Activated CD4-positive, alpha-beta T cell treated with anti-CD3 and anti-CD28 coated beads, Interleukin-2, amount 50 U/mL, for 1 hour (primary cell): Measurements from ENCODE around the gene VAX1.
"Not testable (repeated sequence)": the region's sequence is repeated elsewhere in the genome, so short reads cannot be mapped to it uniquely, and the experiment has no call there.

ENCODE experiments used
- DNase-seq: peaks from one replicate; pipeline ENCODE4 v3.0.0-alpha.2; 2020

The VAX1 gene

GRCh38 chr10:117137911-117138642, at the start of gene VAX1:
VAX1 (minus strand) TSS chr10:117138270; CDS start chr10:117138056, 214 bp downstream.
- no peak for DNase-seq

GRCh38 chr10:117186832-117187615, 49.0 kb upstream of the VAX1 start:
- DNase-seq = no peak

GRCh38 chr10:117185817-117186216, 47.7 kb upstream of the VAX1 start:
- not testable (repeated sequence) for DNase-seq

- DNase-seq = no peak
Observed at GRCh38 chr10:117184821-117185220, 46.8 kb upstream of the VAX1 start.

DNA sequence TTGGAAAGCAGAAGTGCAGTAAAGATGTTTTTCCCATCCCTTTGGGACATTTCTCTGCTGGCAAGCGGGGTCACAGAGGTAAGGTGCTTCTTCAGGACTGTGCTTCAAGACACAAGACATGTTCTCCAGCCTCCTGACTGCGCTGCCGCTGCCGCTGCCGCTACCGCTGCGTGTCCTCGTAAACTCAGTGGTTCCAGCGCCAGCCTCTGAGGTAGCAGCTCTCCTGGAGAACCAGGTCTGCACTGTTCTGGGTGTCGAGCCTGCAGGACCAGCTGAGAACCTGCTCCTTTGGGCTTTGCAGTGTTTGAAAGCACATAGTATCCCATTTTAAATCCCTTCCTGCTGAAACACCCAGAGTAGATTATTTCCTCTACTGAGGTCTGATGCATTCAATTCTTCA, 46.2 kb upstream of the VAX1 start:
- no peak for DNase-seq

DNA sequence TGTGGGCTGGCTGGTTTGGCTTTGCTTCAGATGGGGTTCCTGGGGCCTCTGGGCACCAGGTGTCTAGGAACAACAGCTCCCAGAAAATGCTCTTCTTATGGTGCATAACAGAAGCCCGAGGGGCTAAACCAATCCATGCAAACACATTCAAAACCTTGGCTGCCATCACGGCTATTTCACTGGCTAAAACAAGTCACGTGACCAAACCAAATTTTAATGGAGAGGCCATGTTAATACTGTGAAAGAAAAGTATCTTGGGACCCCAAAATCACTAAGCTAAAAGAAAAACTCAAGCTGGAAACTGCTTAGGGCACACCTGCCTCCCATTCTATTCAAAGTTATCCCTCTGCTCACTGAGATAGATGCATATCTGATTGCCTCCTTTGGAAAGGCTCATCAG, 40.1 kb upstream of the VAX1 start:
- DNase-seq = no peak

- DNase-seq = peak; percentile 75
Observed at GRCh38 chr10:117175901-117176534, 37.9 kb upstream of the VAX1 start.

DNA sequence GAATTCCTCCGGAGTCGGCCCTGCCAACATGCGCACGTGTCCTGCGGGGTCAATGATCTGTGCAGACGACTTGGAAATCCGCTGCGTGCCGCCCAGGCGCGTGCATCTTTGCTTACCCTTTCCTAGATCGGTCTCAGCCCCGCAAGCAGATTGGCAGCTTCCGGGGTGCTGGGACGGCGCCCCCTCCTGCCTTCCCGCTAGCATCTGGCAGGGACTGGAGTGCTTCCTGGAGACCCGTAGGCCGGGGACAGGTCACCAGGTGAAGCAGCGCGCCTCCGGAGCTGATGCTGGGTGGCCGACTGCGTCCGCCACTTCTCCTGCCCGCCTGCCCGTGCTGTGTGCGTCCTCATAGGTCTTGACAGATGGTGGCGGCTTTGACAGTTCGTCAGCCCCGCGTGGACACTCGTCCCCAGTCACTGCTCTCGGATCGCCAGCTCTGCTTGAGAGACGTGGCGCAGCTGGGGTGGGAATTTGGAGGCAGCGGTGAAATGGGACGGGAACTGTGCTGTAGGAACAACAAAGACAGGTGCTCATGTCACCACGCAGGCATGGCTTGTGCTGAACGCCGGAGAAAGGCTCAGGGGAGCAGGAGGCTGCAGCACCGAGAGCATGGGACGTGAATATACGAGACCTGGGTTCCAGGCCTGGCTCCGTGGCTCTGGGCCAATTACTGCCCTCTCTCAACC, 37.3 kb upstream of the VAX1 start:
- DNase-seq = peak; percentile 11

- peak; percentile 81 for DNase-seq
Observed at GRCh38 chr10:117174439-117175214, 36.6 kb upstream of the VAX1 start.

DNA sequence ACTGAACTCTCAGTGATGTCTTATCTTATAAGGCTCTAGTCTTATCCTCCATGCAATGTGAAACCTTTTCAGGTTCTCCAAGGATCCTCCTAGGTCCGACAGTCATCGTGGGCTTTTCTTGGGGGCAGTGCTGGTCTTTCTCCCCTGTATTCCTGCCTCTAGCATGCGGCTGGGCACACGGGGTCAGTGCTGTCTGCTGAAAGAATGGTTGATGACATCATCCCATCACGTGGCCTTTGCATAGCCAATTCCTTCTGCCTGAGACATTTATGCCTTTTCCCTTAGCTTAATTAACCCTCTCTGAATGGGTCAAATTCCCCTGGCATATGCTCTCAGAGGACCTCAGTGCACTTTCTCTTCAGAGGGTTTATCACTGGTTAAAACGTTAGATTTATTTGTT, 32.2 kb upstream of the VAX1 start:
- DNase-seq = no peak

DNA sequence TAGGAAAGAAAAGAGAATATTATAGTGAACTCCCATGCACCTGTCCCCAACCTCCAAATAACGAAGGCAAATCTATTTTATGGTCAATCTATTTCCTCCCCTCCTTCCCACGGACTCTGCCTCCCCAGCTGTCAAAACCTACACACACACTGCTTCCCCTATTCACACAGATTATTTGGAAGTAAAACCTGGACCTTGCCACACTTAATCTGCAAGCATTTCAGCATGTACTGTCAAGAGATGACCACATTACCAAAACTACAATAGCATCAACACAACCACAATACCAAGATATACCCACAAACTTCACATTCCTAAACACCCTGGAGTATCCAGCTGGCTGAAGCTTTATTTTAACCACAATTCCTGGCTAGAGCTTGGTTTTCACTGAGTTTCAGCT, 31.4 kb upstream of the VAX1 start:
- DNase-seq = no peak

DNA sequence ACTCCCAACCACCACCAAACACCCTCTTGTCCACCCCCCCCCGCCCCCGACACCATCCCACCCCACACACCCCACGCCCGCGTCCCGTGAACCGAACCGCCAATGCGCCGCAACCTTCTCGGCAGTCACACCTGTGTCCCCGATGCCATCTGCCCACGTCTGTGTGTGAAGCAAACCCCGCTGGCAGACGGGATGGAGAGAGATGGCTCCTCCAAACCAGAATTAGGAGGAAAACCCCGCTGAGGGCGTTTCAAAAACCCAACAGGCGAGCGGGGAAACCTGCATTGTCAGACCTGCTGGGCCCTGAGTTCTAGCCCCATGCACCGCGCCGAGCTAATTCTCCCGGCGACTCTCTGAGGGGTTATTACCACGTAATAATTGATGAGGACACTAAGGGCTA, 30.7 kb upstream of the VAX1 start:
- DNase-seq = no peak

GRCh38 chr10:117167789-117168674, 30.0 kb upstream of the VAX1 start:
- DNase-seq = peak; percentile 60

DNA sequence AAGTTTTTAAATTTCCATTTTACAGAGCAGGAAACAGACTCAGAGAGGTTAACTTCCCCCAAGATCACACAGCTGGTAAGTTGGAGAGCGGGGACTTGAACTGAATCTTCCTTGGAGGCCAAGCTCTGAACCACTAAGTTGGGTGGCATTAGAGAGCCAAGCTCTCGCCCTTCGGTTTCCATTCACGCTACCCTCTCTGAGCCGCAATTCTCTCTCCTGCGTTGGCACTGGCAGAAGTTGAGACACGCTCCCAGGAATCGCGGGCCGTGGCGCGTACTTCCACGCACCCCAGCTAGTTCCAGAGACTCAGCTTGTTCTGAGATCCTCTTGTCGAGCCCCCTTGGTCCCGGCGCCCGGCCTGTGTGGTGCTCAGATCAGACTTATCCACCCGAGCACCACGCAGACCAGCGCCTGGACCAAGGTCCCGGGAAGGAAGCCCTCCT, 29.3 kb upstream of the VAX1 start:
- no peak for DNase-seq

DNA sequence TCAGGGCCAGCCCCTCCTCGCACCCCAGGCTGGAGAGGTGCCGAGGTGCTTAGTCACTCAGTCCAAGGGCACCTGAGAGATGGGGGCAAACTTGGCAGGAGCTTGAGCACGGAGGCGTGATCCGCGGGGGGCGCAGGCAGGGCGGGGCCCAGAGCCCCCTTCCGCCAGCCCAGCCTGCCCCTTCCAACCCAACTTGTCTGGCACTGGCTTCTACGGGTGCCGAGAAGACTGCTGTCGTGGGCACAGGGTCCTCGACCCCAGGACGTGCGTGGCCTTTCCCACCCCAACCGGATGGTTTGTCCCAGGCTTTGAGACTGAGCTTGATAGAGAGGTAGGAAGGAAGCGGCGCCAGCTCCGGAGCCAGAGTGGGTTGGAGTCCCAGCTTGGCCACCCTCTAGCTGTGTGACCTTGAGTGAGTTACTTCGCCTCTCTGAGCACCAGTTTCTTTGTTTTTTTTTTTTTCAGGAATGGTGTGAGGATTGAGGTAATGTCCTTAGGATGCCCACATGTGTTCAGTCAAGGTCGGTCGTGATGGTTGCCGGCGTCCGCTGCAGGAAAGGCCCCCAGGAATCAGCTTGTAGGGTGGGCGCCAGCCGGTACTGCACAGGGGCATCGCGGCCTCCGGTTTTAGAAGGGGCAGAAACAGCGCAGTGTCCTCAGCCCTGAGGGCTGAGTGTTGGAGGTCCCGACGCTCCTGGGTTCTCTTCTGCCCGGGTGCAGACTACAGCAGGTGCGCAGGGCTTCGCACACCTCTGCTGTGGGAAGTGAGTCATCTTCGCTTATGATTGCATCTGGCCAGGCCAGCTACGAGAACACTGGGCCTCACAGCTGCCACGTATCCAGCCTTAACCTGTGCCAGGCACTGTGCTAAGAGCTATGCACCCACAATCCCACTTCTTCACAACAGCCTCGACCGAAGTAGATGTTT, 28.6 kb upstream of the VAX1 start:
- no peak for DNase-seq

- DNase-seq = peak; percentile 13
Observed at GRCh38 chr10:117165538-117166417, 27.7 kb upstream of the VAX1 start.

- no peak for DNase-seq
Observed at GRCh38 chr10:117164592-117165537, 26.8 kb upstream of the VAX1 start.
